ENCODE data around the gene BNC2. TPM values are rescaled to one million over a fixed set of nuclear protein-coding genes. Genes with fewer than 3 reads are reported as not detected.
"Not testable (repeated sequence)": the region's sequence is repeated elsewhere in the genome, so short reads cannot be mapped to it uniquely, and the experiment has no call there.

Gene BNC2
- total RNA-seq, 1 donor from 2014 or later = 25.8 TPM

GRCh38 chr9:16449076-16449730 lies 421.3 kb downstream of the BNC2 start:
- no peak for DNase-seq

- DNase-seq = no peak
Measured at GRCh38 chr9:16447946-16448345, 422.5 kb downstream of the BNC2 start.

GRCh38 chr9:16446636-16447035 lies 423.8 kb downstream of the BNC2 start:
- no peak for DNase-seq

GRCh38 chr9:16445141-16445920 lies 425.1 kb downstream of the BNC2 start:
- peak; percentile 31 for DNase-seq

GRCh38 chr9:16442622-16443021 lies 427.8 kb downstream of the BNC2 start:
- no peak for DNase-seq

GRCh38 chr9:16441791-16442190 lies 428.7 kb downstream of the BNC2 start:
- DNase-seq = no peak

GRCh38 chr9:16438831-16439230 lies 431.6 kb downstream of the BNC2 start:
- not testable (repeated sequence) for DNase-seq

GRCh38 chr9:16436545-16436944 lies 433.9 kb downstream of the BNC2 start:
- DNase-seq = no peak

- DNase-seq = no peak
Measured at GRCh38 chr9:16434526-16434925, 435.9 kb downstream of the BNC2 start.

- DNase-seq = no peak
Measured at GRCh38 chr9:16433494-16433893, 437.0 kb downstream of the BNC2 start.

GRCh38 chr9:16431666-16432392 lies 438.6 kb downstream of the BNC2 start:
- no peak for DNase-seq

- DNase-seq = no peak
Measured at GRCh38 chr9:16429671-16430070, 440.8 kb downstream of the BNC2 start.

- DNase-seq = no peak
Measured at GRCh38 chr9:16427873-16428427, 442.5 kb downstream of the BNC2 start.

GRCh38 chr9:16426716-16427115 lies 443.8 kb downstream of the BNC2 start:
- DNase-seq = no peak

- peak; percentile 43 for DNase-seq
Measured at GRCh38 chr9:16425562-16426231, 444.8 kb downstream of the BNC2 start.

GRCh38 chr9:16422114-16422513 lies 448.4 kb downstream of the BNC2 start:
- DNase-seq = no peak

- DNase-seq = peak; percentile 47
Measured at GRCh38 chr9:16421532-16421931, 448.9 kb downstream of the BNC2 start.

- DNase-seq = no peak
Measured at GRCh38 chr9:16419124-16419523, 451.3 kb downstream of the BNC2 start.

- no peak for DNase-seq
Measured at GRCh38 chr9:16418721-16419120, 451.7 kb downstream of the BNC2 start.

GRCh38 chr9:16417749-16418148 lies 452.7 kb downstream of the BNC2 start:
- no peak for DNase-seq

GRCh38 chr9:16417161-16417560 lies 453.3 kb downstream of the BNC2 start:
- peak; percentile 68 for DNase-seq

- DNase-seq = no peak
Measured at GRCh38 chr9:16414451-16414850, 456.0 kb downstream of the BNC2 start.
